GM23248 (cell line): ENCODE data around the gene PTP4A2.

Experiments used
- EZH2 ChIP-seq: fragments of 200-600 bp; sonication (generic); IDR thresholded peaks from 2 replicates; pipeline ENCODE4 v1.6.1; 2018; ENCODE audit warnings: antibody characterized with exemption, mild to moderate bottlenecking; ENCODE audit not compliant: insufficient read depth, poor library complexity, severe bottlenecking
- EZH2phosphoT487 ChIP-seq: fragments of 200-600 bp; sonication (generic); IDR thresholded peaks from 2 replicates; pipeline ENCODE4 v1.6.1; 2018; ENCODE audit warnings: antibody characterized with exemption, moderate library complexity, mild to moderate bottlenecking, low read depth; ENCODE audit not compliant: insufficient read depth

DNA sequence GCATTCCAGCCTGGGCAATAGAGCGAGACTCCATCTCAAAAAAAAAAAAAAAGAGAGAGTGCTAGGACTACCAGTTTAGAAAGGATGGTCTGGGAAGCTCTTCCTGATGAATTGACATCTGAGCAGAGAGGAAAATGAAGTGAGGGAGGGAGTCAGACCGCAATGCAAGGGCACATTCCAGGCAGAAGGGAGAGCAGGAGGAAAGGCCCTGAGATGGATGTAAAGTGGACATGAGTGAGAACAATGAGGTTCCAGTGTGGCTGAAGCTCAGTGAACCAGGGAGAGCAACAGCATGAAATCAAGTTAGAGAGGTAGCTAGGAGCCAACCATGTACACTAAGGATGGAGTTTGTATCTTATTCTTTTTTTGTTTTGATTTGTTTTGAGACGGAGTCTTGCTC is 66.5 kb downstream of the PTP4A2 start:
- TF ChIP-seq EZH2, result no peak
- TF ChIP-seq EZH2phosphoT487, result no peak
